ENCODE measurements around the gene ZNF775. TPM values are rescaled to one million over a fixed set of nuclear protein-coding genes. Genes with fewer than 3 reads are reported as not detected.

The ZNF775 gene
- total RNA-seq, 1 donor from 2014 or later = 13.3 TPM

DNA sequence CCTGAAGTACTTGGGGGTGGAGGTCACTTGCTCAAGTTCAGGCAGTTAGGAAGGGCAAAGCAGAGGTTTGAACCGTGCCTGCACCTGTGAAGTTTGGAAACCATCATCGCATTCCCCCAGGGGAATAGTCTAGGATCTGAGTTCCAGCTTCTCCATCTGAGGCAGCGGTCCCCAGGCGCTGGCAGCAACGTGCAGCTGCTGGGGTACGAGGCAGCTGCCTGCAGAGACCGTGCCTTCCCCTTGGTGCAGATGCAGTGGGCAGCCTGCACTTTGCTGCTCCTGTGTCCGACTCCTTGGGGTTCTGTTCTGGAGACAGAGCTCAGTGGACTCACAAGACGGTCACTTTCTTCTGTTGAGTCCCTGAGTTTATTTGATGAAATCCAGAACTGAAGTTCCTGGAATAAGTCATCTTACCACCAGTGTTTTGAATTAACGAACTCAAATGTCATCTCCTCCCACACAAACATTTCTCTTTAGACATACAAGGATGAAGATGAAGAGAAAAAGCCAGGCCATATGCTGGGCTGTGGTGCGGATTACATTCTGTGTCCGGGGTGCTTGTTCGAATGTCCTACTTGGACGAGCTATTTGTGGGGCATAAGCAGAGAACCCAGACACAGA, 51.4 kb downstream of the ZNF775 start:
- Mint-ChIP-seq H3K27me3 (ENCODE audit: low read depth) (peaks cover 29% of the 10 kb centered on the region), H3K4me3 (no peak overlapping the region), H3K9me3 (no peaks in the 10 kb centered on the region), H3K27ac (no peak overlapping the region), H3K4me1 (no peaks in the 10 kb centered on the region), H3K36me3 (no peaks in the 10 kb centered on the region)
- no peak for TF ChIP-seq CTCF (IDR thresholded peaks at IDR 0.05; ENCODE audit: unreplicated experiment)
- no peak for DNase-seq (ENCODE audit: low spot score in 2 of 2, unreplicated experiment in 2 of 2)

- H3K36me3 Mint-ChIP-seq = no peaks in the 10 kb centered on the region
- H3K9me3 Mint-ChIP-seq = no peaks in the 10 kb centered on the region
- H3K4me3 Mint-ChIP-seq = no peak overlapping the region
- no peaks in the 10 kb centered on the region for H3K4me1 Mint-ChIP-seq
- TF ChIP-seq CTCF (IDR thresholded peaks at IDR 0.05; ENCODE audit: unreplicated experiment) = no peak
- DNase-seq (ENCODE audit: low spot score in 2 of 2, unreplicated experiment in 2 of 2) = no peak
- peaks cover 36% of the 10 kb centered on the region for H3K27me3 Mint-ChIP-seq (ENCODE audit: low read depth)
- H3K27ac Mint-ChIP-seq = no peak overlapping the region
Observed at GRCh38 chr7:150431839-150432658, 52.9 kb downstream of the ZNF775 start.

DNA sequence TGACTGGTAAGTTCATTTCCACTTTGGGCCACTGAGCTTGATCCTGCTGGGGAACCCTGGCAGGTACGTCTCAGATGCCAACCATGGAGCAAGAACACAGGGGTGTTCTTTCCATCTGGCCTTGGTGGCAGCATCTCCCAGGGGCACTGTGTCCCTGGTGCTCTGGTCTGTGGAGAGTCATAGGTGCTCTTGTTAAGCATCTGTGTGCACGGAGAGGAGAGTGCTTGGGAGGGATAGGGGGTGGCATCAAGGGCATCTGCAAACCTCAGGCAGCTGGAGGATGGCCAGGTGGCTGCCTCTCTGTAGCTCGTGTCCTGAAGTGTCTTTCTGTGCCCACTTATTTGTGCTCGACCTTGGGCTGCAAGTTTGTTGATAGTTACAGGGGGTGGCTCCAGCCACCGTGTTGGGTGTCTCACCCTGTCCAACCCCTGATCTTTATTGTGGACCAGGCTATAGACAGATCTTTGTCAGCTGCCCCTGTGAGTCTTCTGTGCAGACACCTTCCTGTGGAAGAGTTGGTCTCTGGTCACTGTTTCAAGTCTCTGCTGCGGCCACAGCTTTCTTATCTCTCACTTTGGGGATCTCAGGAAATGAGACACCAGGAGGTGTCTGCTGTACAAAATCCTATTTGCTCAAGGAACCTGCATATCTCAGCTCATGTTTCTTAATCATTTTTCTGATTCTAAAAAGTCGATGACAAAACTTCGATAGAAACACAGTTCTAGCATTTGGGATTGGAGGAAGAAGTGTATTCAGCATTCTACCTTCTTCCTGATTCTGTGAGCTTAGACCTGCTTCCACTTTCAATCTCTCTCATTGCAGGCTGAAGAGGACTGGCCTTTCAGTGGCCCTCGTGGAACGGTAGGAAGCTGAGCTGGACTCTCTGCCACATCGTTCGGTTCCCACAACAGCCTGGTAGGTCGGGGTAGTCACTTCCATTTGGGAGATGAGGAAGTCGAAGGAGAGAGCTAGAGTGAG, 54.1 kb downstream of the ZNF775 start:
- Mint-ChIP-seq H3K4me3 (no peak overlapping the region), H3K36me3 (no peaks in the 10 kb centered on the region), H3K27ac (no peak overlapping the region), H3K4me1 (no peaks in the 10 kb centered on the region), H3K27me3 (ENCODE audit: low read depth) (peaks cover 36% of the 10 kb centered on the region), H3K9me3 (no peaks in the 10 kb centered on the region)
- TF ChIP-seq CTCF (IDR thresholded peaks at IDR 0.05; ENCODE audit: unreplicated experiment) = no peak
- DNase-seq (ENCODE audit: low spot score in 2 of 2, unreplicated experiment in 2 of 2) = no peak

DNA sequence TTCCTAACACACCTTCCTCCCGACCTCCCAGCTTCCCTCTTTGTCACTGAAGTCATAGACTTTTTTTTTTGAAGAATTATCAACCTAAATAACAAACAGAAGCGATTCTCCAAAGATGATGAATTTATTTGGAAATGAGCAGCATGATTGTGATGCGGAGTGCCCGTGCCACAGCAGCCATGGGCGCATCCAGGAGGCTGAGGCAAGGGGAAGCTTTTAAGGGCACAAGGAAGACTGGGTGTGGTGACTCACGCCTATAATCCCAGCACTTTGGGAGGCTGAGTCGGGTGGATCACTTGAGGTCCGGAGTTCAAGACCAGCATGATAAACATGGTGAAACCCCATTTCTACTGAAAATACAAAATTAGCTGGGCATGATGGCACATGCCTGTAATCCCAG, 55.1 kb downstream of the ZNF775 start:
- TF ChIP-seq CTCF (IDR thresholded peaks at IDR 0.05; ENCODE audit: unreplicated experiment) = no peak
- DNase-seq (ENCODE audit: low spot score in 2 of 2, unreplicated experiment in 2 of 2) = no peak
- no peak overlapping the region for H3K4me3 Mint-ChIP-seq
- H3K4me1 Mint-ChIP-seq = no peaks in the 10 kb centered on the region
- H3K36me3 Mint-ChIP-seq = no peaks in the 10 kb centered on the region
- peaks cover 41% of the 10 kb centered on the region for H3K27me3 Mint-ChIP-seq (ENCODE audit: low read depth)
- no peak overlapping the region for H3K27ac Mint-ChIP-seq
- no peaks in the 10 kb centered on the region for H3K9me3 Mint-ChIP-seq

- no peak for TF ChIP-seq CTCF (IDR thresholded peaks at IDR 0.05; ENCODE audit: unreplicated experiment)
- Mint-ChIP-seq H3K4me3 (no peak overlapping the region), H3K9me3 (no peaks in the 10 kb centered on the region), H3K27ac (no peak overlapping the region), H3K27me3 (ENCODE audit: low read depth) (peaks cover 43% of the 10 kb centered on the region), H3K4me1 (no peaks in the 10 kb centered on the region), H3K36me3 (no peaks in the 10 kb centered on the region)
- no peak for DNase-seq (ENCODE audit: low spot score in 2 of 2, unreplicated experiment in 2 of 2)
Observed at GRCh38 chr7:150435047-150435389, 55.9 kb downstream of the ZNF775 start.

Measured in mesothelial cell of epicardium (in vitro differentiated cells).